NOMO-1 (cell line): Measurements from ENCODE around the gene OR8G1.

ENCODE experiments used
- DNase-seq, 2 experiments: peaks; one replicate each; lab custom pipeline; 2025; ENCODE audit not compliant: unreplicated experiment in 2 of 2; lab: John Stamatoyannopoulos, UW

The OR8G1 gene

DNA sequence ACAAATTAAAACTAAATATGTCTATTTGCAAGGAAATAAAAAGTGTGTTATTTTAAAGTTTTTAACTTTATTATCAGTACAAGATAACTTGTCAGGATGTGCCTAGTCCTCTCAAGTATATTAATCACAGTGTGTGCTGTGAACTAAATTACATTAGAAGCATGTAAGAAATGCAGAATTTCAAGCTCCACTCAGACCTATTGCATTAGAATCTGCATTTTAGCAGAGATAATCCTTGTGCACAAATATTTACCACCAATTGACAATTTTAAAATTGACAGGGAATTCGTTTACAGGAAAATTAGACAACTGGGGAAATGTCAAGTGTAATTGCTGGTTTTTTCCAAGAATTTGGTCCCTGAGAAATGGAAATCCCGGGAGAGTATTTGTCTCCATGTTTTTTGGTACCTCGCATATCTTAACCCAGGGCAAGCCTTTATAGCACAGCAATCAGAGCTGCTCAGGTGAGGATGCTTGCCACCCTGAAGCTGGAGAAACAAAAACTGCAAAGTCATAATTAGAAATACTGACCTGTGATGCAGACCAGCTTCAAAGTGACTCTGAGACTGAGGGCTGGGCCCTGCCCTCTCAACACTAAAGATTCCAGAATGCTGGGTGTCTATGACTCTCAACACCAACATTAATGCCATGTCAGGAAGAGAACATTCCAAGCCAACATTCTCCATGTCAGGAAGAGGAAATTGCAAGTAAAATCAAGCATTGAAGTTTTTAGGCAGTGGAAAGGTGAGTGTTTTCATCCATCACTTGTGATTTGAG is at the start of gene OR8G1:
Gene OR8G1 (plus strand): TSS at position 475 of the 777 bp plus-strand sequence. CDS start 8,581 bp downstream, outside the sequence.
- no peak for DNase-seq

- peak; percentile 6 to 79 for DNase-seq
Observed at GRCh38 chr11:124193221-124194010, 47.5 kb upstream of the OR8G1 start.

GRCh38 chr11:124194293-124195188 is 46.4 kb upstream of the OR8G1 start:
- DNase-seq: no peak

GRCh38 chr11:124195189-124195734 is 45.6 kb upstream of the OR8G1 start:
- DNase-seq: peak; percentile 19 to 59

GRCh38 chr11:124197999-124198398 is 42.9 kb upstream of the OR8G1 start:
- no peak for DNase-seq

GRCh38 chr11:124198897-124199296 is 42.0 kb upstream of the OR8G1 start:
- no peak for DNase-seq

DNA sequence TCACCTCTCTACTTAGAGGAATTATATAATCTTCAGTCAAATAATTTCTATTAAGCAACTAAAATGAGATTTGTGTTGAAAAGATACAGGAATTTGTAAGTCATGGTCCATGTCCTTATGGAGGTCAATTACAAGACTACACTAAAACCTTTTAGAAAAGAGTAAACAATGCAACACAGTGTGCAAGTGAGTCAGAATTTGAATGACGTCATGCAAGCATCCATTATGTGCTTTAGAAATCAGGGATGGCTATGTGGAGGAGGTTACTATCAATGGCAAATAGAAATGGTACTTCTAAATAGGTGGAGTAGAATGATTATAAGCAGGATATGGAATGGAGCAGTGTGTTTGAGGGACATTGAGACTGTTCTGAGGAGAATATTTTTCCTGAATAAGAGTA is 41.2 kb upstream of the OR8G1 start:
- no peak for DNase-seq

- no peak for DNase-seq
Observed at GRCh38 chr11:124200671-124201070, 40.2 kb upstream of the OR8G1 start.

DNA sequence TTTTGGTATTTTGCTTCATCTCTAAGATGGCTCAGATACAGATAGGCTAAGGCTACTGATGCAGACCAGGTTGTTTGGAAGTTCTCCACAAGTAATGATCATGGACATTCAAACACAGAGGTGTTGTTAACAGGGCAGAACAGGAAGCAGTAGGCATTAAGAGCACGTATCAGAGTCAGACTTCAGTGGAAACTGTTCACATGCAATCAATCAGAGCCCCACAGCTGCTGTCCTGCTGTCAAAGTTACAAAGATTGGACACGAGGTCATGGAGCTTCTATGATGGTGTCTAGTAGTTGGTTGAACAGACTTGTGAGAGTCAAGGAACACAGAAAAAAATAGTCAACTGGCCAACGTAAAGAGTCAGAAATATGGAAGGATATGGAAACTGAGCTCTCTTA is 37.9 kb upstream of the OR8G1 start:
- DNase-seq: no peak

DNA sequence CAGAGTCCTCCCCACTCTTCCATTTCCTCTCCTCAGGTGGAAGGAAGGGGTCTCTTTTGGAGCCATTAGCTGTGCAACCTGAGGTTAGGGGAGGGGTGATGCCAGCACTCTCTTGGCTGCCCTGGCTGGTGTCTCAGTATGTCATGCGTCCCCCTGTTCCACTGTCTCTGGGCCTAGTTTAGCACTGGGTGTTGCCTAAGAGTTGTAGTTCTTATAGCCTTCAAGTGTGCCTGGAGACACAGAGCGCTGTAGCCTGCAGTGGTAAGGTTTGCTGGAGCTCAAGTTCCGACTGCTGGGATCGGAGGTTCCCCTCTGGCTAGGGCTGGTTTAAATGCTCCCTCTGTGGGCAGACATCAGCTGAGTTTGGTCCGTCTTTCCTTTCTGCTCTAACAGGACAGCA is 36.9 kb upstream of the OR8G1 start:
- DNase-seq: no peak

DNA sequence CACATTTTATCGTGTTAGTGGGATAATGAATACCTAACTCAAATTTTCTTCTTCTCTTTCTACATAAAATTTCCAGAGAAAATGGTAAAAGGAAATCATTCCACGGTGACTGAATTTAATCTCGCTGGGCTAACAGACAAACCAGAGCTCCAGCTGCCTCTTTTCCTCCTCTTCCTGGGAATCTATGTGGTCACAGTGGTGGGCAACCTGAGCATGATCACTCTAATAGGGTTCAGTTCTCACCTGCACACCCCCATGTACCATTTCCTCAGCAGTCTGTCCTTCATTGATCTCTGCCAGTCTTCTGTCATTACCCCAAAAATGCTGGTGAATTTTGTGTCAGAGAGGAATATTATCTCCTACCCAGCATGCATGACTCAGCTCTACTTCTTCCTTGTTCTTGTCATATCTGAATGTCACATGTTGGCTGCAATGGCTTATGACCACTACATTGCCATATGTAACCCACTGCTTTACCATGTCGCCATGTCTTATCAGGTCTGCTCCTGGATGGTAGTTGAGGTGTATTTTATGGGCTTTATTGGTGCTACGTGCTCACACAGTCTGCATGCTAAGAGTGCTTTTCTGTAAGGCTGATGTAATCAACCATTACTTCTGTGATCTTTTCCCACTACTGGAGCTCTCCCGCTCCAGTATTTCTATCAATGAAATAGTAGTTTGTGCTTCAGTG is 33.6 kb upstream of the OR8G1 start:
- DNase-seq: peak in 1 of 2 experiments; percentile 3

- no peak for DNase-seq
Observed at GRCh38 chr11:124209824-124210357, 31.0 kb upstream of the OR8G1 start.

GRCh38 chr11:124210421-124210820 is 30.5 kb upstream of the OR8G1 start:
- no peak for DNase-seq

DNA sequence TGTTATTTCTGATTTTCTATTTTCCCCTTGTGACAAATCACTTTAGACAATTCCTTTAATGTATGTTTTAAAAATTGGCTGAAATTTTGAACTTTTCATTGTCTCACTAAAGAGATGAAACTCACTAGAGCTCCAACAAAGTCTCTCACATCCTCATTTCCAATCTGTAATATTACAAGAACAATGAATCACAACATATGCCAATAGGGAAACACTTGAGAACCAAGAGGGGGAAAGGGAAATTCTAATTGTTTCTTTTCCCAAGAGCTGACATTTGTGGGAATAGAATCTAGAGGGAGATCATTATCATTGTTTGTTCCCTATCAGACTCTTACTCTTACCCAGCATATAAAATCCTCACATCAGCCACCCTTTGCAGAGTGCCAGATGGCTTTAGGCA is 29.6 kb upstream of the OR8G1 start:
- no peak for DNase-seq

DNA sequence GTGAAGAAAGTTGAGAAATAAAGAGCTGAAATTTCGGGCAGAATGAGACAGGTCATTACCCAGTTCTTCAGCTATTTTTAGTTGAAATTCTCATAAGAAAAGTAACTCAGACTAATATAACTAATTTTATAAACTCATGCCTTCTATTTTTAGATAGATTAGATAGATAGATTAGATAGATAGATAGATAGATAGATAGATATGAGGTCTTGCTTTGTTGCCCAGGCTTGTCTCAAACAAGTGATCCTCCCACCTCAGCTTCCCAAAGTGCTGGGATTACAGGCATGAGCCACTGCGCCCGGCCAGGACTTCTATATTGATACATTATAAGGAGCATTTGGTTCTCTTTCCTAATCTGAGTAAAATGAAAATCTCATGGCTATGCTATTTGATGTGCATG is 26.9 kb upstream of the OR8G1 start:
- no peak for DNase-seq

DNA sequence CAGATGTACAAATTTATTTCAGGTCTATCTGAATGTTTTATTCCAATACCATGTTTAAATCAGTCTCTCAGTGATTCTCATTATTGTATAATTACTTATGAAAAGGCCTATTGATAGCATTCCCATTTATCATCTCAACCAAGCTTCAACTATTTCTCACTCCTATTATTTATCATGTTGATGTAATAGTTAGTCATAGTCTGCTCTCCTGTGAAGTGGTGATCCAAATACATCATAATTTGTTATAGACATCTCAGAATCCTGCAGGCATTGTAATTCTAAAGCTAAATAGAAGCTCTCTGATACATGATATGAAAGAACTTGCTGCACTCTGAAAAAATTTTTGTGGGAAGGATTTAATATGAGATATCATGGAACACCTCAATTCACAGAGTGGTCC is 21.8 kb upstream of the OR8G1 start:
- DNase-seq: no peak

DNA sequence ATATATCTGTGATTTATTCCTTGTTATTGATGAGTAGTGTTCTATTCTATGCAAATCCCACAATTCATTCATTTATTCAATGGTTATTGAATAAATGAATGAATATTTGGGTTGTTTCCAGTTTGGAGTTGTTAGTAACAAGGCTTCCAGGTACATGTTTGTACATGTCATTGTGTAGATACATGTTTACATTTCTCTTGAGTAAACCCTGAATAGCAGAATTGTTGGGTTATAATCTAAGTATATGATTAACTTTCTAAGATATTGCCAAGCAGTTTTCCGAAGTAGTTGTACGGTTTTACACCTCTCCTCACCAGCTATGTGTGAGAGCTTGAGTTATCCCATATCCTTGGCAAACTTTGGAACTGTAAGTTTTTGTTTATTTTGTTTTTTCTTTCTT is 18.5 kb upstream of the OR8G1 start:
- no peak for DNase-seq

GRCh38 chr11:124224618-124225423 is 16.1 kb upstream of the OR8G1 start:
- peak; percentile 68 to 91 for DNase-seq

- DNase-seq: no peak
Observed at GRCh38 chr11:124225471-124225870, 15.4 kb upstream of the OR8G1 start.
